ENCODE measurements around the gene CES4A. TPM values are rescaled to one million over a fixed set of nuclear protein-coding genes. Genes with fewer than 3 reads are reported as not detected.

Gene CES4A
- total and polyA plus RNA-seq, 2 of the 13 experiments (the other 11 are each of a cell fraction or from before 2014, with no cell fraction given): 0.09 to 0.17 TPM

- TF ChIP-seq HOXA3 (CRISPR knock-in tag; IDR thresholded peaks at IDR 0.05) (peak; percentile 13; the same call in 1 of the 2 replicates), THYN1 (CRISPR knock-in tag; IDR thresholded peaks at IDR 0.05; ENCODE audit: borderline replicate concordance, low read depth) (no peak), HHEX (CRISPR knock-in tag; IDR thresholded peaks at IDR 0.05) (no peak), MYNN (CRISPR knock-in tag; IDR thresholded peaks at IDR 0.05; ENCODE audit: low read depth) (0 out of 2 replicates have a peak, but pooled peaks have one; percentile 62), ZBTB43 (CRISPR knock-in tag; conservative IDR thresholded peaks at IDR 0.05) (no peak), TCF7 (IDR thresholded peaks at IDR 0.05; ENCODE audit: low read depth) (no peak), TAF15 (IDR thresholded peaks at IDR 0.05; ENCODE audit: low read depth, low read length, poor library complexity, severe bottlenecking) (no peak), SP1 (IDR thresholded peaks at IDR 0.05) (no peak), SP1 (CRISPR knock-in tag; IDR thresholded peaks at IDR 0.05) (no peak), SP4 (CRISPR knock-in tag; IDR thresholded peaks at IDR 0.05) (no peak; the same call in 1 of the 2 replicates), CC2D1A (CRISPR knock-in tag; IDR thresholded peaks at IDR 0.05) (no peak), ZNF616 (CRISPR knock-in tag; IDR thresholded peaks at IDR 0.05; ENCODE audit: low read depth) (no peak), PHF5A (CRISPR knock-in tag; IDR thresholded peaks at IDR 0.05; ENCODE audit: low read depth, unreplicated experiment) (no peak), IRX3 (CRISPR knock-in tag; IDR thresholded peaks at IDR 0.05; ENCODE audit: borderline replicate concordance, low read depth) (no peak), ARID4A (CRISPR knock-in tag; IDR thresholded peaks at IDR 0.05; ENCODE audit: borderline replicate concordance) (no peak; the same call in 1 of the 2 replicates), HNF1A (IDR thresholded peaks at IDR 0.05; ENCODE audit: low read depth) (no peak), HNF1A (CRISPR knock-in tag; IDR thresholded peaks at IDR 0.05; ENCODE audit: borderline replicate concordance) (no peak), ZNF724P (CRISPR knock-in tag; IDR thresholded peaks at IDR 0.05; ENCODE audit: borderline replicate concordance) (no peak), KDM3A (CRISPR knock-in tag; IDR thresholded peaks at IDR 0.05; ENCODE audit: low read depth) (no peak), ZNF207 (IDR thresholded peaks at IDR 0.05; ENCODE audit: borderline replicate concordance) (no peak), NR3C1 (CRISPR knock-in tag; IDR thresholded peaks at IDR 0.05) (no peak)
Measured at GRCh38 chr16:66954097-66954659, 34.2 kb upstream of the CES4A start (continued).
